ENCODE data around the gene SDK2.

SDK2 gene

GRCh38 chr17:73609060-73609459 is 35.2 kb downstream of the SDK2 start:
- no peak for DNase-seq

GRCh38 chr17:73605444-73605843 is 38.8 kb downstream of the SDK2 start:
- no peak for DNase-seq

- DNase-seq, result no peak
These were observed 39.8 kb downstream of the SDK2 start for GRCh38 chr17:73604476-73604875.

DNA sequence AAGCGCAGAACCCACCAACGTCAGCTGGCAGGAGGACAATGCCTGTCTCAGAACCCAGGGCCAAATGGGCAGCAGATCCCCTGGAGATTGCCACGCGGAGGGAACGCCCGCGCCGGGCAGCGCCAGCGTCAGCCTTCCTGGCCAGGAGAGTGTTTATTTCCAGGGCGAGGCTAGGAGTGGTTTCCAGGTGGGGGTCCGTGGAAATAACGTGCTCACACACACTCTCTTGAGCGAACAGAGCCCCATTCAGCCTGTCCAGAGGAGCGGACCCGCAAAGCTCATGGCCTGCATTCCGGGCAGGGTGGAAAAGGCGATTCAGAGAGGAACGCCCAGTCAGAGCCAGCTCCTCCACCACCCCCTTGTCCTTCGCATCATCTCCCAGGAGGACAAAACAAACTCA is 40.3 kb downstream of the SDK2 start:
- no peak for DNase-seq

GRCh38 chr17:73600103-73600871 is 44.0 kb downstream of the SDK2 start:
- no peak for DNase-seq

- DNase-seq, result no peak
These were observed 44.6 kb downstream of the SDK2 start for GRCh38 chr17:73599599-73599998.

DNA sequence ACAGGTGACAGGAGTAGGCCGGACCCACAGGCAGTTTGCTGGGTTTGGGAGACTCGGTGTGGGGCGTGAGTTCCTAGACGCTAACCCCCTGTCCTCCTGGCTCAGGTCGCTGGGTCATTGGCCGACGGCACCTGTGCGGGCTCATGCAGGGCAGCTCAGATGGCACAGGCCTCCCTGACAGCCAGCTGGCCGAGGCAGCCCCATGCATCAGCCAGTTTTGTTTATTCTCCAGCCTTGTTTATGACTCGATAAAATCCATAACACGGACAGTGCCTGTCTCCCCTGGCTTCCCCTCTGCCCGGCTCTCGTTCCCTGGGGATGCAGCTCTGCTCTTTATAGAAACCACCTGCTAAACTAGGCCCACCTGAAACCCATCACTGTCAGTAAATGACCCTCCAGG is 46.0 kb downstream of the SDK2 start:
- DNase-seq, result no peak

DNA sequence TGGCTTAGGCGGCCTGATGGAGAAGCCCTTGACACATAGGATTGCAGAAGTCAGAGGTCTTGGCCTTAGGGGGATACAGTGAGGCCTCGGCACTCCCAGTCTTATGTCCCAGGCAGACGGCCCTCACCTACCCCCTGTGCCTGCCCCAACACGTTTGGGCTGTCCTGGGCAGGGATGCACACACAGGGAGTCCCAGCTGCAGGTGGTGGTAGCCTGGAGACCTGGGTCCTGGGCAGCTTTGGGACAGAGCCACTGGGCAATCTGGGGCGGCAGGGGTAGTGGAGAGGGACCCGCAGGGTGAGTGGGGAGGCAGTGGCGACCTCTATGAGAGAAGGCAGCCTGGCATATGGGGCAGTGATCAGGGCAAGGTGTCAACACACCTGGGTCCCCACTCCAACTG is 48.3 kb downstream of the SDK2 start:
- DNase-seq, result no peak

DNA sequence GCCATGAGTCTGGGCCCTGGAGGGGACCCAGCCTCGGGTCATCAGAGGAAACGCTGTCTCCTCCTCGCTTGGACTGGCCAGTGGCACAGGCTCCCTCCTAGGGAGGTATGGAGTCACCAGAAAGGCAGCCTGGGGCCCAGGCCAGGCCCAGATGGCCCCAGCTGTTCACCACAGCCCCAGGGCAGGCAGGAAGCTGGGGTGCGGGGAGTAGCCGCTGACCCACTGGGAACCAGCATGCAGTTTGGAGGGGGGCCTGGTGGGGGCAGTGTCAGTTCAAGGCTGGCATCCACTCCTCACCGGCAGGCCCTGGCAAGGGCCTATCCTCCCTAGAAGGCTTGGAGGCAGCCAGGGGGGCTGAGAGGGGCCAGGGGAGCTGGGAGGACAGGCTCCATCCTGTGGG is 48.8 kb downstream of the SDK2 start:
- no peak for DNase-seq

- no peak for DNase-seq
These were observed 49.2 kb downstream of the SDK2 start for GRCh38 chr17:73595068-73595467.

GRCh38 chr17:73594598-73594997 is 49.6 kb downstream of the SDK2 start:
- DNase-seq, result no peak

GRCh38 chr17:73594025-73594424 is 50.2 kb downstream of the SDK2 start:
- no peak for DNase-seq

GRCh38 chr17:73593249-73593965 is 50.8 kb downstream of the SDK2 start:
- no peak for DNase-seq

DNA sequence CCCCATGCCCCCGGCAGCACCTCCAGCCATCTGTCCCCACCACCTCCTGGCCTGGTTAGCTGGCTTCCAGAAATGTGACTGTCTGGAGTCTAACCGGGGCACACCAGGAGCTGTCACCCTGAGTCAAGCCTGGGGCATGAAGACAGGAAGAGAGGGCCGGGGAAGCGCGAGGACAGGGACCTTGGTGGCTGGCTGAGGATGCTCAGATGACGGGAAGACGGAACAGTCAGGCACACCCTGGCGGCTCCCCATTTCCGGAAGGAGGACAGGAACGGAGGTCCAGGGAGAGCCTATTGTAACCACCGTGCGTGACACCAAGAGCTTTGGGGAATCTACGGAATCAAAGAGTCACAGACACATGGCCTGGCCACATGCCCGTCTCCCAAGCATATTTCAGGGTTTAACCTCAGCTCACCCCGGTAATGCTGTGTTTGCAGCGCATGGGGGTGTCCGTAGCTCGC is 51.7 kb downstream of the SDK2 start:
- no peak for DNase-seq

DNA sequence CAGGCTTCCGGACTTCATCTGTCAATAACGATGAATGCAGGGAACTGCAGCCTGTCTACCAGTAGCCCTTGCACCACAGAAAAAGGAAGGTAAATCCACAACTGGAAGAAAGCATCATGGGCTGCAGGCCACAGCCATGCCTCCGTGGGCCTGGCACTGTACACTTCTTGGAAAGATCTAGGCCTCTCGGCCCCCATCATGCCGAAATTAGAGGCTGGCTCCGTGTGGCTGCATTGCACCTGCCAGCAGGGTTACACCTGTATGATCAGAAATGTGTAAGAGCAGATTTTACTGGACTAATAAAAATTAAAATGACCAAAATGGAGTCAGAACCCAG is 52.2 kb downstream of the SDK2 start:
- DNase-seq, result no peak

GRCh38 chr17:73591296-73592078 is 52.8 kb downstream of the SDK2 start:
- peak; percentile 50 for DNase-seq

GRCh38 chr17:73589363-73589980 is 54.8 kb downstream of the SDK2 start:
- DNase-seq, result no peak

DNA sequence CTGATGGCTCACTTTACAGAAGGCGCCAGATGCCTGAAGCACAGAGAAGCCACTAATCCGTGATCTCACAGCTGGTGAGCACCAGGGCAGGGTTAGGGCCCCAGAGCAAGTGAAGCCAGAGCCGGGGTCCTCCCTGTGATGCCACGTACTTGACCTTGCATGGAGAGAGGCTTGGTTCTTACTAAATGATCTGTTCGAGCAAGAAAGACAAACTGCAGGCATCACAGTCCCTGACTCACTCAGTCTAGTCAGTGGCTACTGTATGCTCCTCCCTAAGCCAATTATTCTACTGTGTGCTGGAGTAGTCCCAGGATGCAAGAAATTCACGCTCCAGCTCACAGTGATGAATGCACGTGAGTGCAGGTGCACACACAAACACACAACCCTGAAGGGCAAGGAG is 55.4 kb downstream of the SDK2 start:
- DNase-seq, result no peak

DNA sequence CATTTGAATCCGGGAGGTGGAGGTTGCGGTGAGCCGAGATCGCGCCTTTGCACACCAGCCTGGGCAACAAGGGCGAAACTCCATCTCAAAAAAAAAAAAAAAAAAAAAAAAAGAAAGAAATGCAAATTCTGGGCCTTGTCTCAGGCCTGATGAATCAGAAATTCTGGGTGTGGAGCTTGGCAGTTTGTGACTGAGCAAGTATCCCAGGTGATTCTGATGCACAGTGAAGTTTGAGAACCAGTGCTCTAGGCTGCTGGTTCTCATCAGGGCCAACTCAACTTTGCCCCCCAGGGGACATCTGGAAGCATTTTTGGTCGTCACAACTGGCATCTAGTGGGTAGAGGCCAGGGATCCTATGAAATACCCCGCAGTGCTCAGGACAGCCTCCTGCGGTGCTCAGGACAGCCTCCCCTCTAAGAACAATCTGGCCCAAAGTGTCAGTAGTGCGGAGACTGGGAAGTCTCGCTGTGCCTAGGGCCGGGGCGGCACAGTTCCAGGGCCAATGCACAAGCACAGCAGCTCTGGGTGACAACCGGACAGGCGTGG is 55.9 kb downstream of the SDK2 start:
- no peak for DNase-seq

DNA sequence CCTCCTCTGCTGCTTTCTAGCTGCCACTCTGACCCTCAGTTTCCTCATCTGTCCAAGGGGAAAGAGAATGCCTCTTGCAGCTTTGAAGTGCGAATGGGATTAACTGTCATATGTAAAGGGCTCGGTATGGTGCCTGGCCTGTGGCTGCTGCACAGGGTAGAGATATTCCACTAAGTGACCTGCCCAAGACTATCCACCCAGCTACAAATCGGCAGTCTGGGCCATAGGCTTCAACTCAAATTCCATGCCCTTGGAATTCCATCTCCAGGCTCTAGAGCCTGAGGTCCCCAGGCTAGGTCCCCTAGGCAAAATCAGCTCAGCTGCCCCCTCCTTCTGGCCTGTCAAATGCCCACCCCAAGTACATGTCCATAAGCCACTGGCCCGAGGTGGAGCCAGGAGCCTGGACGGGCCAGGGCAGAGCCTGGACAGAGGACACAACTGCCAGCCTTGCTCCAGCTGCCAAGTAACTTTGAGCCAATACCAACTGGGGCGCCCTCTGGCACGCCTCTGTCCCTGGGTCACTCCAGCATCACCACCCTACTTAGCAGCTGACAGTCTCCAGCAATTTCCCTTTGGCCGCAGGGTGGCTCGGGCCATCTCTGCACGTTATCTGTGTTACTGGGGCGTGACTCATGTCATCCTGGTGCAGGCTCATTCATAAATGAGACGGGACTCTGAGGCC is 57.2 kb downstream of the SDK2 start:
- DNase-seq, result no peak

GRCh38 chr17:73586275-73586832 is 57.9 kb downstream of the SDK2 start:
- no peak for DNase-seq

- no peak for DNase-seq
These were observed 58.7 kb downstream of the SDK2 start for GRCh38 chr17:73585583-73585982.
